ENCODE results near the gene TFPT.

The TFPT gene

DNA sequence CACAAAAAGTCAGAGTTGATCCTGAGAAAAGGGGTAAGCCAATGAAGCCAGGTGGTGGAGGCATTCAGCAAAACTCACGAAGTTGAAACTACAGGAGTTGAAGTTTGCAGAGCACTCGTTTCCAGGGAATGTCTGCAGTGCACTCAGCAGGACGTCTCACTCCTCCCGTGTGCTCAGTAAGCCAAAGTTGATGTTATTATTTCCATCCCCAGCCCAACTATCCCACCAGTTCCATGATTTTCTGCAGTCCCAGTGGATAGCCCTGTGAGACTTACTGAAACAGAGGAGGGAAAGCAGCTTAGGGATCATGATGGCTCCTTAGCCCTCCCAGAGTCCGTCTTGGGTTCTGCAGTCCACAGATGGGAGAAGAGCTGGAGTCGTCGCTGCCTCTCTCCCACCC is 34.4 kb downstream of the TFPT start, which contains the start of gene TARM1:
TARM1 (minus strand) TSS at position 334 of the 400 bp plus-strand sequence; CDS start at position 309, 25 bp downstream.
- DNase-seq (ENCODE audit: low read depth in 2 of 3, low spot score in 1 of 3) = no peak

- no peak for DNase-seq (ENCODE audit: low read depth in 2 of 3, low spot score in 1 of 3)
Measured at GRCh38 chr19:54077334-54077733, 38.1 kb downstream of the TFPT start.

GRCh38 chr19:54074851-54075250 is 40.6 kb downstream of the TFPT start:
- DNase-seq (ENCODE audit: low read depth in 2 of 3, low spot score in 1 of 3) = no peak

GRCh38 chr19:54073829-54074228 is 41.6 kb downstream of the TFPT start:
- DNase-seq (ENCODE audit: low read depth in 2 of 3, low spot score in 1 of 3) = no peak

- no peak for DNase-seq (ENCODE audit: low read depth in 2 of 3, low spot score in 1 of 3)
Measured at GRCh38 chr19:54069470-54069869, 46.0 kb downstream of the TFPT start.

DNA sequence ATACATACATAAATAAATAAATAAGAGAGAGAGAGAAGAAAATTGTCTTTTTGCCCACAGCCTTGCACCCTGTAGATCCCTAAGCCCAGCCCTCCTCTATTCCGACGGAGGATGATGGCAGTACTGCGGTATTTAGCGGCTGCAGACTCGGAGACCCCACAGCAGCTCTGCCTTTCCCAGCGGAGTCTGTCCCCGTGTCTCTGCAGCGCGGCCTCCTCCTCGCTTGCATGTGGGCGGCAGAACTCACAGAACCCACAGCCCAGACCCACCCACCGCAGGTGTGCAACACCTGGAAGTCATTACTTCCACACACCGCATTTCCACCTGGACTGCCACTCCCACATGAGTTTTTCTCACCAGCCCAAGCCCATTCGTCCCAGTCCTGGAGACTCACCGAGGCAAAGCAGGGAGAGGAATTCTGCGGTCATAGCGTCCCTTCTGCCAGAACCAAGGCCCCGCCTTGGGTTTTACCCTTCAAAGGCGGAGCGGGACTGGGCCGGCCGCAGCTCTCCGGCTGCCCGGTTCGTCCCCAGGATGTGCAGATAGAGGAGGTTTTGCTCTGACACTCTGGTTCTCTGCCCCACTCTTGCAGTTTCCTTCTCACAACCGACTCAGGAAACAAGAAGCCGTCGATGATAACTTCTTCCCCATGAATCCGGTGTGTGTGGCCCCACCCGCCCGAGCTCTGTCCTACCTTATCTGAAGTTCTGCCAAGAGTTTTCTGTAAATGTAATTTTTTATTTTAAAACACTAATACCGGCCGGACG is 51.9 kb downstream of the TFPT start, which contains the start of gene VSTM1:
VSTM1 (minus strand) TSS at position 548 of the 767 bp plus-strand sequence; CDS start at position 428, 120 bp downstream.
- no peak for DNase-seq (ENCODE audit: low read depth in 2 of 3, low spot score in 1 of 3)

DNA sequence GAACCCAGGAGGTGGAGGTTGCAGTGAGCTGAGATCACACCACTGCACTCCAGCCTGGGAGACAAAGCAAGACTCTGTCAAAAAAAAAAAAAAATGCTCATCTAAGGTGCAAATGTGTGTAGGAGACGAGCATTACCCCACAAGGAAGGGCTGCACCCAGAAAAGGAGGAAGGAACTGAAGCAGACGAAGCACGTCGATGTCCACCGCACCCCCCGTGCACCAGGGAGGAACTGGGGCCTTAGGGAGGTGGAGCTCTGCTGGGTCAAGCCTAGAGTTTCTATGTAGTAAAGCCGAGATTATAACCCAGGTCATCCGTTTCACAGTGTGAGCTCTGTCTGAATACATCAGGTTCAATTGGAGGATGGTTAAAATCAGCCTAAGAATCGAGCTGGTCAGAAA is 52.8 kb downstream of the TFPT start:
- no peak for DNase-seq (ENCODE audit: low read depth in 2 of 3, low spot score in 1 of 3)
